HG03175 (cell line): ENCODE data around the gene LTB4R.
"Not testable (repeated sequence)": the region's sequence is repeated elsewhere in the genome, so short reads cannot be mapped to it uniquely, and the experiment has no call there.

Experiments used
- ATAC-seq: cut with Tn5 transposase; IDR thresholded peaks from one replicate; pipeline ENCODE4 v1.9.1; 2021; ENCODE audit warnings: mild to moderate bottlenecking, moderate library complexity; ENCODE audit not compliant: unreplicated experiment

Gene LTB4R

GRCh38 chr14:24317141-24317928 lies 6.0 kb downstream of the LTB4R start:
- ATAC-seq: no peak

- ATAC-seq: no peak
These were observed 10.1 kb downstream of the LTB4R start for GRCh38 chr14:24321212-24321975.

GRCh38 chr14:24322672-24323071 lies 11.4 kb downstream of the LTB4R start:
- no peak for ATAC-seq

GRCh38 chr14:24323341-24323740 lies 12.0 kb downstream of the LTB4R start:
- ATAC-seq: no peak

- ATAC-seq: no peak
These were observed 12.7 kb downstream of the LTB4R start for GRCh38 chr14:24324024-24324423.

GRCh38 chr14:24325041-24325530 lies 13.8 kb downstream of the LTB4R start:
- ATAC-seq: no peak

GRCh38 chr14:24325963-24326362 lies 14.7 kb downstream of the LTB4R start:
- ATAC-seq: no peak

GRCh38 chr14:24327303-24327702 lies 16.0 kb downstream of the LTB4R start:
- no peak for ATAC-seq

GRCh38 chr14:24327914-24328313 lies 16.6 kb downstream of the LTB4R start:
- not testable (repeated sequence) for ATAC-seq

- no peak for ATAC-seq
These were observed 17.9 kb downstream of the LTB4R start for GRCh38 chr14:24329073-24329663.

- ATAC-seq: no peak
These were observed 18.4 kb downstream of the LTB4R start for GRCh38 chr14:24329736-24330135.

- no peak for ATAC-seq
These were observed 19.8 kb downstream of the LTB4R start for GRCh38 chr14:24330973-24331674.

- ATAC-seq: no peak
These were observed 20.5 kb downstream of the LTB4R start for GRCh38 chr14:24331731-24332267.

- ATAC-seq: peak; percentile 83
These were observed 21.1 kb downstream of the LTB4R start for GRCh38 chr14:24332268-24332993.

GRCh38 chr14:24334431-24335291 lies 23.4 kb downstream of the LTB4R start, which contains the start of gene ADCY4:
ADCY4 (minus strand) TSS chr14:24335071; CDS start chr14:24334652, 419 bp downstream.
- no peak for ATAC-seq

GRCh38 chr14:24335461-24336171 lies 24.3 kb downstream of the LTB4R start:
- no peak for ATAC-seq

GRCh38 chr14:24337144-24337823 lies 26.0 kb downstream of the LTB4R start:
- no peak for ATAC-seq

GRCh38 chr14:24337824-24338175 lies 26.5 kb downstream of the LTB4R start:
- no peak for ATAC-seq
